Measurements from ENCODE around the gene TUBB2B. TPM values are rescaled to one million over a fixed set of nuclear protein-coding genes. Genes with fewer than 3 reads are reported as not detected.
A peak's percentile ranks its signal among the peaks of the same experiment; 100 is the strongest.

Gene TUBB2B
- total and polyA plus RNA-seq, 9 of the 15 experiments (the other 6 are each of a cell fraction or from before 2014, with no cell fraction given): 0.11 to 9.7 (median 4.6) TPM

GRCh38 chr6:3209114-3210023 lies 18.1 kb downstream of the TUBB2B start (continued):
- TF ChIP-seq, protein P1, sequence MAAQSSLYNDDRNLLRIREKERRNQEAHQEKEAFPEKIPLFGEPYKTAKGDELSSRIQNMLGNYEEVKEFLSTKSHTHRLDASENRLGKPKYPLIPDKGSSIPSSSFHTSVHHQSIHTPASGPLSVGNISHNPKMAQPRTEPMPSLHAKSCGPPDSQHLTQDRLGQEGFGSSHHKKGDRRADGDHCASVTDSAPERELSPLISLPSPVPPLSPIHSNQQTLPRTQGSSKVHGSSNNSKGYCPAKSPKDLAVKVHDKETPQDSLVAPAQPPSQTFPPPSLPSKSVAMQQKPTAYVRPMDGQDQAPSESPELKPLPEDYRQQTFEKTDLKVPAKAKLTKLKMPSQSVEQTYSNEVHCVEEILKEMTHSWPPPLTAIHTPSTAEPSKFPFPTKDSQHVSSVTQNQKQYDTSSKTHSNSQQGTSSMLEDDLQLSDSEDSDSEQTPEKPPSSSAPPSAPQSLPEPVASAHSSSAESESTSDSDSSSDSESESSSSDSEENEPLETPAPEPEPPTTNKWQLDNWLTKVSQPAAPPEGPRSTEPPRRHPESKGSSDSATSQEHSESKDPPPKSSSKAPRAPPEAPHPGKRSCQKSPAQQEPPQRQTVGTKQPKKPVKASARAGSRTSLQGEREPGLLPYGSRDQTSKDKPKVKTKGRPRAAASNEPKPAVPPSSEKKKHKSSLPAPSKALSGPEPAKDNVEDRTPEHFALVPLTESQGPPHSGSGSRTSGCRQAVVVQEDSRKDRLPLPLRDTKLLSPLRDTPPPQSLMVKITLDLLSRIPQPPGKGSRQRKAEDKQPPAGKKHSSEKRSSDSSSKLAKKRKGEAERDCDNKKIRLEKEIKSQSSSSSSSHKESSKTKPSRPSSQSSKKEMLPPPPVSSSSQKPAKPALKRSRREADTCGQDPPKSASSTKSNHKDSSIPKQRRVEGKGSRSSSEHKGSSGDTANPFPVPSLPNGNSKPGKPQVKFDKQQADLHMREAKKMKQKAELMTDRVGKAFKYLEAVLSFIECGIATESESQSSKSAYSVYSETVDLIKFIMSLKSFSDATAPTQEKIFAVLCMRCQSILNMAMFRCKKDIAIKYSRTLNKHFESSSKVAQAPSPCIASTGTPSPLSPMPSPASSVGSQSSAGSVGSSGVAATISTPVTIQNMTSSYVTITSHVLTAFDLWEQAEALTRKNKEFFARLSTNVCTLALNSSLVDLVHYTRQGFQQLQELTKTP (IDR thresholded peaks at IDR 0.05; ENCODE audit: low read depth in 1 of 2, partially characterized antibody in 2 of 2): peak in 1 of 2 experiments; percentile 24
- peak in 1 of 2 experiments; percentile 34; a peak in 1 of 4 replicates for TF ChIP-seq SRF (CRISPR knock-in tag; IDR thresholded peaks at IDR 0.05)
- TF ChIP-seq CREB1 (IDR thresholded peaks at IDR 0.05): peak; percentile 51; the same call in 1 of the 2 replicates
- peak; percentile 70; the same call in 1 of the 2 replicates for TF ChIP-seq CREB1 (CRISPR knock-in tag; IDR thresholded peaks at IDR 0.05)
- no peak for TF ChIP-seq ZNF707 (CRISPR knock-in tag; conservative IDR thresholded peaks at IDR 0.05)
- TF ChIP-seq TRIM25 (IDR thresholded peaks at IDR 0.05; ENCODE audit: borderline replicate concordance): no peak
- no peak for TF ChIP-seq BMI1 (IDR thresholded peaks at IDR 0.05; ENCODE audit: low read length)
- no peak for TF ChIP-seq ZNF511 (CRISPR knock-in tag; IDR thresholded peaks at IDR 0.05)
- no peak for TF ChIP-seq IRF2 (CRISPR knock-in tag; IDR thresholded peaks at IDR 0.05)
- TF ChIP-seq, protein P2, sequence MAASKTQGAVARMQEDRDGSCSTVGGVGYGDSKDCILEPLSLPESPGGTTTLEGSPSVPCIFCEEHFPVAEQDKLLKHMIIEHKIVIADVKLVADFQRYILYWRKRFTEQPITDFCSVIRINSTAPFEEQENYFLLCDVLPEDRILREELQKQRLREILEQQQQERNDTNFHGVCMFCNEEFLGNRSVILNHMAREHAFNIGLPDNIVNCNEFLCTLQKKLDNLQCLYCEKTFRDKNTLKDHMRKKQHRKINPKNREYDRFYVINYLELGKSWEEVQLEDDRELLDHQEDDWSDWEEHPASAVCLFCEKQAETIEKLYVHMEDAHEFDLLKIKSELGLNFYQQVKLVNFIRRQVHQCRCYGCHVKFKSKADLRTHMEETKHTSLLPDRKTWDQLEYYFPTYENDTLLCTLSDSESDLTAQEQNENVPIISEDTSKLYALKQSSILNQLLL (CRISPR knock-in tag; IDR thresholded peaks at IDR 0.05; ENCODE audit: borderline replicate concordance): no peak
- peak in 1 of 3 experiments; percentile 36 for TF ChIP-seq YY1 (IDR thresholded peaks at IDR 0.05; ENCODE audit: borderline replicate concordance in 1 of 3, control insufficient read depth in 1 of 3, extremely low read depth in 1 of 3, insufficient read depth in 3 of 3, insufficient read length in 1 of 3, insufficient replicate concordance in 2 of 3, low read depth in 1 of 3, low read length in 2 of 3)
- TF ChIP-seq THRAP3 (IDR thresholded peaks at IDR 0.05; ENCODE audit: borderline replicate concordance): no peak
